Heart right ventricle (tissue), 16 donors: ENCODE measurements around the gene ZBTB40. TPM values are rescaled to one million over a fixed set of nuclear protein-coding genes. Genes with fewer than 3 reads are reported as not detected.

Source experiments
- ATAC-seq, 8 donors: fragments of 200-7000 bp; cut with Tn5 transposase; one replicate each; pipeline ENCODE4 v1.9.1; 2020; ENCODE audit warnings: mild to moderate bottlenecking in 8 of 8, moderate library complexity in 8 of 8, moderate number of reproducible peaks in 1 of 8
- DNase-seq, 2 donors: peaks; one replicate each; pipeline ENCODE4 v3.0.0-alpha.2; 2020
- H3K27ac ChIP-seq, 10 donors: fragments of 200-600 bp; sonication (generic) in 2 of 10; one replicate each; pipeline versions ENCODE4 v1.5.0 to v1.8.0; 2020 to 2022; ENCODE audit warnings: mild to moderate bottlenecking in 3 of 10
- H3K27me3 ChIP-seq, 7 donors: fragments of 200-600 bp; one replicate each; pipeline ENCODE4 v1.8.0; 2021 to 2022; ENCODE audit warnings: mild to moderate bottlenecking in 2 of 7
- H3K36me3 ChIP-seq, 9 donors: fragments of 200-600 bp; sonication (generic) in 1 of 9; one replicate each; pipeline versions ENCODE4 v1.5.0 to v1.8.0; 2020 to 2022; ENCODE audit warnings: mild to moderate bottlenecking in 2 of 9
- H3K4me1 ChIP-seq, 9 donors: fragments of 200-600 bp; sonication (generic) in 1 of 9; one replicate each; pipeline versions ENCODE4 v1.5.0 to v1.8.0; 2020 to 2022; ENCODE audit warnings: mild to moderate bottlenecking in 4 of 9
- H3K4me3 ChIP-seq, 10 donors: fragments of 200-600 bp; sonication (generic) in 2 of 10; one replicate each; pipeline versions ENCODE4 v1.5.0 to v1.8.0; 2020 to 2022; ENCODE audit warnings: mild to moderate bottlenecking in 7 of 10, moderate library complexity in 2 of 10
- H3K9me3 ChIP-seq, 11 donors: fragments of 200-600 bp in 10 of 11; sonication (generic) in 2 of 11; one replicate each; pipeline versions ENCODE4 v1.5.0 to v1.8.0; 2013 to 2022; ENCODE audit warnings: mild to moderate bottlenecking in 2 of 11, control low read depth in 1 of 11, moderate library complexity in 1 of 11
- WGBS, 2 donors: extraction: QIAGEN DNeasy Blood & Tissue Kit; methylation state at CpG; one replicate each; pipeline ENCODE4 v1.1.7; 2013; ENCODE audit warnings: inconsistent platforms in 1 of 2; 5-methylcytosine and 5-hydroxymethylcytosine counted together
- intact Hi-C, 10 donors: fragments of 100-400 bp; cut with DNase I; formaldehyde crosslinking; loops; one replicate each; pipeline versions ENCODE4 v1.11.1 to v1.14.2; 2022
- polyA plus RNA-seq, 2 donors: library from polyadenylated mRNA; stranded (reverse); fragments of 200-250 nt; gene quantifications; one replicate each; pipeline ENCODE4 v1.2.3, GENCODE V29; 2013
- total RNA-seq, 10 donors: library from RNA; stranded (reverse); fragmentation: NEBNext Ultra II Directional in 3 of 10; extraction: Animal tissue kit (Norgen Biotek cat#: 25700) in 3 of 10; gene quantifications; one replicate each; pipeline versions ENCODE4 v1.2.1 to v1.2.4, GENCODE V29; 2021 to 2023
- TF ChIP-seq, protein P1 (sequence below), 9 donors: fragments of 200-600 bp; sonication (generic) in 2 of 9; IDR thresholded peaks; one replicate each; pipeline versions ENCODE4 v1.5.0 to v1.8.0; 2021 to 2022; ENCODE audit warnings: antibody characterized with exemption in 9 of 9, mild to moderate bottlenecking in 5 of 9, moderate library complexity in 1 of 9
- donor health status: Arrhythmogenic right ventricular cardiomyopathy.
- donor health status: ischemic (EF 13 %, LVEDD 7.1; RV severe dilation, severe dysfunction).
- donor health status: healthy with polysubstance abuse.
- donor health status: DM: no; HTN: yes; CAD: no.
- donor health status: DM: no; HTN: no; CAD: no.
- donor health status: ischemic (EF 25% LVEDD 6.9; RV normal size, moderate dysfunction).
- donor health status: ischemic (EF 25% LVEDD 5.7; RV mildly dilated, moderate dysfunction).
- donor health status: healthy.
- donor health status: DM: yes; HTN: yes; CAD: no.
- donor health status: Ischemic cardiomyopathy.
- donor health status: ischemic (EF 35%, LVEDD 5.7; RV mildly dilated, moderate dysfunction).
- donor health status: nonischemic (EF 11% LVEDD 7.7; RV severe dilation, severe dysfunction).
- donor health status: DM: yes; HTN: yes; CAD: no.
- donor health status: PGD.
- donor health status: ischemic (EF 29% LVEDD 5.4; RV normal size, mild dysfunction).
- donor health status: nonischemic (EF 23%, LVEDD 6.1; RV moderate dilation, normal function).

ZBTB40 gene
- total and polyA plus RNA-seq, 12 donors = 3.2 to 18.2 (median 13.2) TPM

- H3K36me3 ChIP-seq = no peaks in the 10 kb centered on the region
- H3K27ac ChIP-seq = no peak overlapping the region
- ATAC-seq = no peak
- DNase-seq = no peak
- intact Hi-C loops = loop anchor here in 1 of 10 donors (10.0 kb wide), 1 partner anchor 93 kb away; no protein-coding TSS in a partner anchor
- H3K27me3 ChIP-seq = peaks cover 0 to 6% (median 0%) of the 10 kb centered on the region in 7 donors
- H3K9me3 ChIP-seq = no peaks in the 10 kb centered on the region
- no peak overlapping the region for H3K4me3 ChIP-seq
- TF ChIP-seq, protein P1, sequence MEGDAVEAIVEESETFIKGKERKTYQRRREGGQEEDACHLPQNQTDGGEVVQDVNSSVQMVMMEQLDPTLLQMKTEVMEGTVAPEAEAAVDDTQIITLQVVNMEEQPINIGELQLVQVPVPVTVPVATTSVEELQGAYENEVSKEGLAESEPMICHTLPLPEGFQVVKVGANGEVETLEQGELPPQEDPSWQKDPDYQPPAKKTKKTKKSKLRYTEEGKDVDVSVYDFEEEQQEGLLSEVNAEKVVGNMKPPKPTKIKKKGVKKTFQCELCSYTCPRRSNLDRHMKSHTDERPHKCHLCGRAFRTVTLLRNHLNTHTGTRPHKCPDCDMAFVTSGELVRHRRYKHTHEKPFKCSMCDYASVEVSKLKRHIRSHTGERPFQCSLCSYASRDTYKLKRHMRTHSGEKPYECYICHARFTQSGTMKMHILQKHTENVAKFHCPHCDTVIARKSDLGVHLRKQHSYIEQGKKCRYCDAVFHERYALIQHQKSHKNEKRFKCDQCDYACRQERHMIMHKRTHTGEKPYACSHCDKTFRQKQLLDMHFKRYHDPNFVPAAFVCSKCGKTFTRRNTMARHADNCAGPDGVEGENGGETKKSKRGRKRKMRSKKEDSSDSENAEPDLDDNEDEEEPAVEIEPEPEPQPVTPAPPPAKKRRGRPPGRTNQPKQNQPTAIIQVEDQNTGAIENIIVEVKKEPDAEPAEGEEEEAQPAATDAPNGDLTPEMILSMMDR (IDR thresholded peaks at IDR 0.05) = no peak
- H3K4me1 ChIP-seq = no peaks in the 10 kb centered on the region
These were observed 19.7 kb upstream of the ZBTB40 start for GRCh38 chr1:22431965-22432364.

DNA sequence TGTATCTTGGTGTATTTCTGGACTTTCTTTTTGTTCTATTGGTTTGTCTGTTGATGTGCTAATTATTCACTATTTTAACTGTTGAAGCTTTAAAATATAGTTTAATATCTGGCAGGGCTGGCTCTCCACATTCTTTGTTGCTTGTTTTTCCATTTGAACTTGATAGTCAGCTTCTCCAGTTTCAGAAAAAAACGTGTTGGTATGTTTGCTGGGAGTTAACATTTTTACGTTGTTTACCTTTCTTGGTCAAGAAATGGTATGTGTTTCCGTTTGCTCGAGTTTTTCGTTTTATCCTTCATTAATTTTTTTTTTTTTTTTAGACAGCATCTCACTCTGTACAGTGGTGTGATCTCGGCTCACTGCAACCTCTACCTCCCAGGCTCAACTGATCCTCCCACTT is 16.9 kb upstream of the ZBTB40 start:
- H3K9me3 ChIP-seq = peaks cover 0 to 17% (median 4%) of the 10 kb centered on the region in 11 donors
- H3K4me1 ChIP-seq = no peaks in the 10 kb centered on the region
- DNase-seq = no peak
- no peak overlapping the region for H3K27ac ChIP-seq
- TF ChIP-seq, protein P1 (IDR thresholded peaks at IDR 0.05) = no peak
- H3K36me3 ChIP-seq = no peaks in the 10 kb centered on the region
- ATAC-seq = no peak
- H3K4me3 ChIP-seq = no peak overlapping the region
- 70 to 72% methylated on average over 6 of the region's 6 CpGs for WGBS, 2 donors
- H3K27me3 ChIP-seq = peaks cover 0 to 6% (median 0%) of the 10 kb centered on the region in 7 donors
- intact Hi-C loops = loop anchor here in 1 of 10 donors (10.0 kb wide), 1 partner anchor 90 kb away; no protein-coding TSS in a partner anchor

DNA sequence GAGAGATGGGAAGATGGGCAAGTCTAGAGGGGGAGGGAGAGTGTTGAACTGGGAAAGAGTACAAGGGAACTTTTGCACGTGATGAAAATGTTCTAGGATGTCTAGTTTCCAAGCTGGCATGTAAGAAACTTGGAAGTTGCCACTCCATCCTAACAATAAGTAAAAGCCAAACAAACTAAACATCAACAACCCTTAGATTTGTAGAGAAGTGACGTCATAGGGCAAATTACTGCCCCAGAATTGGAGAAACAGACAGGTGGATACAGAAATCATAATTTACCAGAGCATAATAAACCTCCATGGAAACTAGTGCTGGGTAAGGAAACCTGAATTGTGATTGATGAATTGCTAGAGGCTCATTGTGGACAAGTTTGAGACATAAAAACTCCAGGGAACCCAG is 14.7 kb upstream of the ZBTB40 start:
- TF ChIP-seq, protein P1 (IDR thresholded peaks at IDR 0.05) = no peak
- WGBS, 2 donors = 62 to 70% methylated on average over 2 of the region's 2 CpGs
- H3K27me3 ChIP-seq = peaks cover 0 to 6% (median 0%) of the 10 kb centered on the region in 7 donors
- intact Hi-C loops = loop anchor here in 1 of 10 donors (10.0 kb wide), 1 partner anchor 88 kb away; no protein-coding TSS in a partner anchor
- ATAC-seq (no peak), DNase-seq (no peak)
- H3K4me3 ChIP-seq = no peak overlapping the region
- H3K9me3 ChIP-seq = peaks cover 0 to 33% (median 16%) of the 10 kb centered on the region in 11 donors
- H3K36me3 ChIP-seq = no peaks in the 10 kb centered on the region
- no peak overlapping the region for H3K27ac ChIP-seq
- H3K4me1 ChIP-seq = no peaks in the 10 kb centered on the region

GRCh38 chr1:22437573-22437972 is 14.1 kb upstream of the ZBTB40 start:
- Histone ChIP-seq H3K4me3 (no peak overlapping the region), H3K4me1 (peaks cover 0 to 6% (median 0%) of the 10 kb centered on the region in 9 donors), H3K9me3 (peaks cover 0 to 33% (median 16%) of the 10 kb centered on the region in 11 donors), H3K27me3 (peaks cover 0 to 7% (median 0%) of the 10 kb centered on the region in 7 donors), H3K27ac (no peak overlapping the region), H3K36me3 (no peaks in the 10 kb centered on the region)
- ATAC-seq = no peak
- TF ChIP-seq, protein P1 (IDR thresholded peaks at IDR 0.05) = no peak
- intact Hi-C loops = loop anchor here in 1 of 10 donors (10.0 kb wide), 1 partner anchor 87 kb away; no protein-coding TSS in a partner anchor
- DNase-seq = no peak
- WGBS, 2 donors = 93 to 95% methylated on average over 13 of the region's 13 CpGs
